PC-9 (cell line): ENCODE data around the gene IL4R. TPM values are rescaled to one million over a fixed set of nuclear protein-coding genes. Genes with fewer than 3 reads are reported as not detected.

Experiments
- BruUV-seq: library from RNA; stranded (reverse); fragments of 400-500 nt; replicated peaks from 2 replicates; lab custom pipeline; 2021; lab: Mats Ljungman, UMichigan
- CTCF ChIA-PET: fragments of 300-600 bp; sonication (Branson Sonifier 250); formaldehyde crosslinking; loops from one replicate; lab custom pipeline; 2022; ENCODE audit warnings: antibody characterized with exemption; lab: Charles Lee
- POLR2A ChIA-PET: fragments of 300-600 bp; sonication (Branson Sonifier 250); formaldehyde crosslinking; loops from one replicate; lab custom pipeline; 2022; ENCODE audit warnings: antibody characterized with exemption; ENCODE audit not compliant: unreplicated experiment; lab: Charles Lee
- DNase-seq, 2 experiments: peaks; one replicate each; pipeline versions ENCODE4 v3.0.0 to v3.0.0-alpha.2; 2015 to 2022; ENCODE audit warnings: mixed read lengths in 1 of 2
- H2AFZ ChIP-seq: fragments of 200-600 bp; sonication (generic); 2 replicates; pipeline ENCODE4 v1.8.1; 2017; ENCODE audit warnings: antibody characterized with exemption
- H3F3A ChIP-seq: fragments of 200-600 bp; sonication (generic); 2 replicates; pipeline ENCODE4 v1.8.1; 2017; ENCODE audit warnings: antibody characterized with exemption, mild to moderate bottlenecking, low read depth; ENCODE audit not compliant: insufficient read depth
- H3K27ac ChIP-seq: fragments of 200-600 bp; sonication (generic); 2 replicates; pipeline ENCODE4 v1.6.1; 2016; ENCODE audit warnings: mixed run types
- H3K27me3 ChIP-seq: fragments of 200-600 bp; sonication (generic); 2 replicates; pipeline ENCODE4 v1.6.1; 2016; ENCODE audit warnings: low read depth, mixed run types; ENCODE audit not compliant: insufficient read depth
- H3K36me3 ChIP-seq: fragments of 200-600 bp; sonication (generic); 2 replicates; pipeline ENCODE4 v1.6.1; 2016; ENCODE audit warnings: low read depth, mixed run types
- H3K4me1 ChIP-seq: fragments of 200-600 bp; sonication (generic); replicated peaks from 2 replicates; pipeline ENCODE4 v1.6.1; 2016; ENCODE audit warnings: mixed run types; ENCODE audit not compliant: insufficient read depth
- H3K4me2 ChIP-seq: fragments of 200-600 bp; sonication (generic); 2 replicates; pipeline ENCODE4 v1.6.1; 2017; ENCODE audit warnings: mixed run types
- H3K4me3 ChIP-seq: fragments of 200-600 bp; sonication (generic); 2 replicates; pipeline ENCODE4 v1.6.1; 2016; ENCODE audit warnings: mixed run types
- H3K79me2 ChIP-seq: fragments of 200-600 bp; sonication (generic); 2 replicates; pipeline ENCODE4 v1.6.1; 2017; ENCODE audit warnings: low read depth, mixed run types
- H3K9me2 ChIP-seq: fragments of 200-600 bp; sonication (generic); 2 replicates; pipeline ENCODE4 v1.8.1; 2017; ENCODE audit warnings: mild to moderate bottlenecking; ENCODE audit not compliant: insufficient read depth
- H3K9me3 ChIP-seq: fragments of 200-600 bp; sonication (generic); 2 replicates; pipeline ENCODE4 v1.8.1; 2016; ENCODE audit warnings: low read depth; ENCODE audit not compliant: insufficient read depth
- H4K20me1 ChIP-seq: fragments of 200-600 bp; sonication (generic); 2 replicates; pipeline ENCODE4 v1.8.1; 2017; ENCODE audit not compliant: insufficient read depth
- CTCF ChIP-seq: fragments of 200-600 bp; sonication (generic); conservative IDR thresholded peaks from 2 replicates; pipeline ENCODE4 v1.6.1; 2017; ENCODE audit warnings: mixed run types, antibody characterized with exemption, mild to moderate bottlenecking, moderate library complexity
- EZH2 ChIP-seq: fragments of 200-600 bp; sonication (generic); IDR thresholded peaks from 2 replicates; pipeline ENCODE4 v1.8.0; 2017; ENCODE audit warnings: antibody characterized with exemption, low read depth
- intact Hi-C: fragments of 100-400 bp; cut with micrococcal nuclease; formaldehyde crosslinking; loops from one replicate; pipeline ENCODE4 v1.10.0; 2022; ENCODE audit not compliant: unreplicated experiment
- total RNA-seq: library from RNA; stranded (reverse); gene quantifications from 2 replicates; pipeline ENCODE4 v1.2.3, GENCODE V29; 2021

The IL4R gene
- total RNA-seq, 1 experiment from 2014 or later, result 76.5 TPM

GRCh38 chr16:27383556-27384243 lies 69.9 kb downstream of the IL4R start:
- no peak overlapping the region for H3K27ac ChIP-seq
- no peaks in the 10 kb centered on the region for H3K9me3 ChIP-seq
- TF ChIP-seq CTCF, result no peak
- BruUV-seq, result no TSS peak
- DNase-seq, result no peak
- H3K36me3 ChIP-seq, result no peaks in the 10 kb centered on the region
- no peaks in the 10 kb centered on the region for H4K20me1 ChIP-seq
- H3F3A ChIP-seq, result no peaks in the 10 kb centered on the region
- H3K4me3 ChIP-seq, result no peak overlapping the region
- no peak overlapping the region for H2AFZ ChIP-seq
- CTCF ChIA-PET, result no interaction called here
- no peaks in the 10 kb centered on the region for H3K4me1 ChIP-seq
- peaks cover 72% of the 10 kb centered on the region for H3K27me3 ChIP-seq
- POLR2A ChIA-PET, result no interaction called here
- no peaks in the 10 kb centered on the region for H3K79me2 ChIP-seq
- intact Hi-C loops, result no loop called here
- H3K4me2 ChIP-seq, result no peak overlapping the region
- no peaks in the 10 kb centered on the region for H3K9me2 ChIP-seq

DNA sequence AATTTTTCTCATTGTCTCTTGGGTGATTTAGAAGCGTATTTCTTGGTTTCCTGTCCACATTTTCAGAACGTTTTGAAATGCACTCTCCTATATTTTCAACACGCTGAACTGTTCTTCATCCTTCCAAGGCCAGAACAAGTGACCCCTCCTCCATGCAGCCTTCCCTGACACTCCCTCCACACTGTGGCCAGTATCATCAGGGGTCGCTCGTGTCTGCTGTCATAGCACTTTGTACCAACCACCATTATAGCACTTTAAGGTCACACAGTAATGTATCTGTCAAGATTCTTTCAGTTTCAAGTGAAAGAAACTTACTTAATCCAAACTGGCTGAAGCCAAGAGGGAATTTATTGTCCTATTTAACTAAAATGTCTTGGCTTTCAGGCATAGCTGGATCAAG lies 70.7 kb downstream of the IL4R start:
- no peaks in the 10 kb centered on the region for H3K9me3 ChIP-seq
- H3K27me3 ChIP-seq, result peaks cover 76% of the 10 kb centered on the region
- no TSS peak for BruUV-seq
- CTCF ChIA-PET, result no interaction called here
- H4K20me1 ChIP-seq, result no peaks in the 10 kb centered on the region
- H3K79me2 ChIP-seq, result no peaks in the 10 kb centered on the region
- no peak overlapping the region for H3K4me3 ChIP-seq
- POLR2A ChIA-PET, result no interaction called here
- intact Hi-C loops, result no loop called here
- no peak for TF ChIP-seq EZH2
- no peak for TF ChIP-seq CTCF
- H2AFZ ChIP-seq, result no peak overlapping the region
- no peaks in the 10 kb centered on the region for H3F3A ChIP-seq
- no peaks in the 10 kb centered on the region for H3K9me2 ChIP-seq
- H3K4me1 ChIP-seq, result no peaks in the 10 kb centered on the region
- no peaks in the 10 kb centered on the region for H3K36me3 ChIP-seq
- H3K27ac ChIP-seq, result no peak overlapping the region
- no peak for DNase-seq
- H3K4me2 ChIP-seq, result no peak overlapping the region

DNA sequence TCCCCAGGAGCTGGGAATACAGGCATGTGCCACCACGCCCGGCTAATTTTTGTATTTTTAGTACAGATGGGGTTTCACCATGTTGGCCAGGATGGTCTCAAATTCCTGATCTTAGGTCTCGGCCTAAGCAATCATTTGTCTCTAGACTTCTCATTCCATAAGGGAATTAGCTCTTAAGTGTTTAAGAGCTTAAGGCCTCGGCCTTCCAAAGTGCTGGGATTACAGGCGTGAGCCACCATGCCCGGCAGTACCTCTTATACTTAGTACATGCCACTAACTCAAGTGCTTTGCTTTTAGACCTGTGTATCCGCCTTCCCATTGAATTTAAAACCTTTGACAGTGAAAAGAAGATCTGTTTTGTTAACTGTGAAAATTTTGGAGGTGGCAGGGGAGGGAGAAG lies 71.6 kb downstream of the IL4R start:
- Histone ChIP-seq H2AFZ (no peak overlapping the region), H4K20me1 (no peaks in the 10 kb centered on the region), H3K9me3 (no peaks in the 10 kb centered on the region), H3F3A (no peaks in the 10 kb centered on the region), H3K27ac (no peak overlapping the region), H3K79me2 (no peaks in the 10 kb centered on the region), H3K27me3 (peaks cover 76% of the 10 kb centered on the region), H3K4me2 (no peak overlapping the region), H3K4me1 (no peaks in the 10 kb centered on the region), H3K36me3 (no peaks in the 10 kb centered on the region), H3K9me2 (no peaks in the 10 kb centered on the region), H3K4me3 (no peak overlapping the region)
- BruUV-seq, result no TSS peak
- ChIA-PET POLR2A (no interaction called here), CTCF (no interaction called here)
- intact Hi-C loops, result no loop called here
- no peak for TF ChIP-seq EZH2
- TF ChIP-seq CTCF, result no peak
- no peak for DNase-seq
